NOMO-1 treated with DMSO at 0.1 percent for 48 hours (cell line): ENCODE measurements around the gene NPHS1.

ENCODE experiments used
- DNase-seq: peaks from one replicate; lab custom pipeline; 2025; ENCODE audit not compliant: unreplicated experiment; lab: John Stamatoyannopoulos, UW

Gene NPHS1

DNA sequence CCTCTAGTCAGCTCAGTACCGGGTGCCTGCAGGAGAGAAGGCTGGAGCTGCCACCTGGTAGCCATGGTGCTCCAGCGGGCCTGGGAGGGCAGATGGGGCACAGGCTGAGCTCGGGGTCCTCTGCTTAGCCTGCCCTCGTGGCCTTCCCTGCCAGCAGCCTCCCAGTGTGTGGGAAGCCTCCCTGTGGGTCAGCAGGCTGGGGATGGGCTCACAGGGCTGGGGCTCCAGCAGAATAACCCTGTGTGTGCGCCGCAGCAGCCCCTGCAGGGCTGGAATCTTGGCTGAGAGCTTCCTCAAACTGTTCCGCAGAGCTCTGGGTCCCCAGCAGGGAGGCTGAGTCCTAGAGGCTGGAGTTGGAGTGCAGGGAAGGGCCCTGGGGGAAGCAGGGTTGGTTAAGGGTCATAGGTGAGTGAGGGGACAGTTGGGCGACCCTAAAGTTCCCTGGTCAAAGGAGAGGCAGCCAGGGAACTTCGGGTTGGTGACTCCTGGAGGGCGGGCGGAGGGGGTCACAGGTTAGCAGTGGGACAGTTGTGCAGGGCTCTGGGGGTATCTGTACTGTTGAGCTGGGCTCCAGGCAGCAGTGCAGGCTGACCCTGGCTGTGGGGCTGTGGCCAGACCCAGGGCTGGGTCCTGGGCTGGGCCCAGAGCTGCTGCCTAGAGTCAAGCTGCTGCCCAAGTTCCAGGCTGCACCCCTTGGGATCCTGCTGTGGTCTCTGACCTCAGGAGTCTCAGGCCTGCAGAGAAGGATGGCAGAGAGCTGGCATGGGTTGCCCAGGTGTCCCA, 62.9 kb downstream of the NPHS1 start:
- no peak for DNase-seq

DNA sequence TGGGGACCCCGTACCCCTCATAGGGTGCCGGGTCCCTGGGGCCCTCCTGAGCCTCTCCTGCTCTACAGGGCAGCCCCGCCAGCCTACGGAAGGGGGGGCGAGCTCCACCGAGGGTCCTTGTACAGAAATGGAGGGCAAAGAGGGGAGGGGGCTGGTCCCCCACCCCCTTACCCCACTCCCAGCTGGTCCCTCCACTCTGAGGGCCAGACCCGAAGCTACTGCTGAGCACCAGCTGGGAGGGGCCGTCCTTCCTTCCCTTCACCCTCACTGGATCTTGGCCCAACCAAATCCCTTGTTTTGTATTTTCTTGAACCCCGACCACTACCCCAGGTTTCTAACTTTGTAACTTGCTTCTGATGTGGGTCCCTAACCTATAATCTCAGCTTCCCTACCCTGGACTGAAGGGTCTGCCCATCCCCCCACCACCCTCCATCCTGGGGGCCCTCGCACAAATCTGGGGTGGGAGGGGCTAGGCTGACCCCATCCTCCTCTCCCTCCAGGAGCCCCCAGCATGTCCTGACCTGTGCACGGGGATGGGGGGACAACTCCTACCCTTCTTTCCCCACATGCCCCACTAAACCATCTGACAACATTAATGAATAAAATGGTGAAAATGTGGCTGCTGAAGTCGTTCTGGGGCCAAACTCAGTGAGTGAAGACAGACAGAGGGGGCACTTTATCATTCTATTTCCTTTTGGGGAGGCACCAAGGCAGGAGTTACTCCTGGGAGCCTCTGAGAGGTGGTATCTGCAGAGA, 63.9 kb downstream of the NPHS1 start:
- no peak for DNase-seq

DNA sequence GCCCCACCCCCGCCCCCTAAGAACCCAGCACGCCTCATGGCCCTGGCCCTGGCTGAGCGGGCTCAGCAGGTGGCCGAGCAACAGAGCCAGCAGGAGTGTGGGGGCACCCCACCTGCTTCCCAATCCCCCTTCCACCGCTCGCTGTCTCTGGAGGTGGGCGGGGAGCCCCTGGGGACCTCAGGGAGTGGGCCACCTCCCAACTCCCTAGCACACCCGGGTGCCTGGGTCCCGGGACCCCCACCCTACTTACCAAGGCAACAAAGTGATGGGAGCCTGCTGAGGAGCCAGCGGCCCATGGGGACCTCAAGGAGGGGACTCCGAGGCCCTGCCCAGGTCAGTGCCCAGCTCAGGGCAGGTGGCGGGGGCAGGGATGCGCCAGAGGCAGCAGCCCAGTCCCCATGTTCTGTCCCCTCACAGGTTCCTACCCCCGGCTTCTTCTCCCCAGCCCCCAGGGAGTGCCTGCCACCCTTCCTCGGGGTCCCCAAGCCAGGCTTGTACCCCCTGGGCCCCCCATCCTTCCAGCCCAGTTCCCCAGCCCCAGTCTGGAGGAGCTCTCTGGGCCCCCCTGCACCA, 65.0 kb downstream of the NPHS1 start:
- no peak for DNase-seq

DNA sequence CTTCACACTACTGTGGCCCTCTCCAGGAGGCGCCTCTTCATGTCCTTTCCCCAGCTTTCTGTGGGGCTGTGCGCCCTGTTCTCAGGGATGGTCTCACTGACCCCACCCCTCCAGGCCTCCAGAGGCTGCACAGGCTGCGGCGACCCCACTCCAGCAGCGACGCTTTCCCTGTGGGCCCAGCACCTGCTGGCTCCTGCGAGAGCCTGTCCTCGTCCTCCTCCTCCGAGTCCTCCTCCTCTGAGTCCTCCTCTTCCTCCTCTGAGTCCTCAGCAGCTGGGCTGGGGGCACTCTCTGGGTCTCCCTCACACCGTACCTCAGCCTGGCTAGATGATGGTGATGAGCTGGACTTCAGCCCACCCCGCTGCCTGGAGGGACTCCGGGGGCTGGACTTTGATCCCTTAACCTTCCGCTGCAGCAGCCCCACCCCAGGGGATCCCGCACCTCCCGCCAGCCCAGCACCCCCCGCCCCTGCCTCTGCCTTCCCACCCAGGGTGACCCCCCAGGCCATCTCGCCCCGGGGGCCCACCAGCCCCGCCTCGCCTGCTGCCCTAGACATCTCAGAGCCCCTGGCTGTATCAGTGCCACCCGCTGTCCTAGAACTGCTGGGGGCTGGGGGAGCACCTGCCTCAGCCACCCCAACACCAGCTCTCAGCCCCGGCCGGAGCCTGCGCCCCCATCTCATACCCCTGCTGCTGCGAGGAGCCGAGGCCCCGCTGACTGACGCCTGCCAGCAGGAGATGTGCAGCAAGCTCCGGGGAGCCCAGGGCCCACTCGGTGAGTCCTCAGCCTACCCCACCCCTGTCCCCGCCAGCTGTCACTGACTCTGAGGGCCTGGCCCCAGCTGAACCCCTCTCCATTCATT, 65.8 kb downstream of the NPHS1 start:
- DNase-seq = no peak

DNA sequence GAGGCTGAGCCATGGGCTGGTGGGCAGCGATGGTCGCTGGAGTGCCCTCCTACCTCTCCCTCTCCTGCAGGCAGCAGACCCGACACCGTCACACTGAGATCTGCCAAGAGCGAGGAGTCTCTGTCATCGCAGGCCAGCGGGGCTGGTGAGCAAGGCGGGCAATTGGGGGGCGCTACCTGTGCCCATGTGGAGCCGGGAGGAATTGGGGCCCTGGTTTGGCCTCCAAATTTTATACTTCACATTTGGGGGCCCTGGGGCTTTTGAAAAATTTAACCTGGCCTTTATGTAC, 67.0 kb downstream of the NPHS1 start:
- DNase-seq = no peak

DNA sequence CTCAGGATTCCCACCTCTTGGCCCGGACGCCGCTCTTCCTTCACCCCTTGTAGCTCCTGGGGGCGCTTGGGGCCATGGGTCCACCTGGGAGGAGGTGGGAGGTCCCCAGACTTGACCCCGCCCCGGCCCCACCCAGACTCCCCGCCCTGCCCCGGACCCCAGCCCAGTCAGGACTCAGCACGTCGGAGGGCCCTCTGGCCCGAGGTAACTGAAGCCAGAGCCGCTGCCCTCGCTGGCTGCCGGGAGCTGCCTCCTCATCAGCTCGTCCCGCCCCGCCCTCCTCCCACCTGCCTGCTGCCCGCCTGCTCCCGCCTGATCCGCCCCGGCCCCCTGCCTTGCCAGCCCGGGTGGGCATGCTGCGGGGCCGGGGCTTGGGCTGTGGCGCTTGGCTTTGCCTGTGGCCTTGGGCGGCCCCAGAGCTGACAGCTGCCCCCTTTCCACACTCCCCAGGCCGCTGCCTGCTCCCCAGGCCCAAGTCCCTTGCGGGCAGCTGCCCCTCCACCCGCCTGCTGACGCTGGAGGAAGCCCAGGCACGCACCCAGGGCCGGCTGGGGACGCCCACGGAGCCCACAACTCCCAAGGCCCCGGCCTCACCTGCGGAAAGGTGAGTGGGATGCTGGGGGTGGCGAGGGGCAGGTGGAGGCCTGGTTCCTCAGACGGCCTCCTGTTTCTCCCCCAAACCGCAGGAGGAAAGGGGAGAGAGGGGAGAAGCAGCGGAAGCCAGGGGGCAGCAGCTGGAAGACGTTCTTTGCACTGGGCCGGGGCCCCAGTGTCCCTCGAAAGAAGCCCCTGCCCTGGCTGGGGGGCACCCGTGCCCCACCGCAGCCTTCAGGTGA, 67.6 kb downstream of the NPHS1 start:
- no peak for DNase-seq

DNA sequence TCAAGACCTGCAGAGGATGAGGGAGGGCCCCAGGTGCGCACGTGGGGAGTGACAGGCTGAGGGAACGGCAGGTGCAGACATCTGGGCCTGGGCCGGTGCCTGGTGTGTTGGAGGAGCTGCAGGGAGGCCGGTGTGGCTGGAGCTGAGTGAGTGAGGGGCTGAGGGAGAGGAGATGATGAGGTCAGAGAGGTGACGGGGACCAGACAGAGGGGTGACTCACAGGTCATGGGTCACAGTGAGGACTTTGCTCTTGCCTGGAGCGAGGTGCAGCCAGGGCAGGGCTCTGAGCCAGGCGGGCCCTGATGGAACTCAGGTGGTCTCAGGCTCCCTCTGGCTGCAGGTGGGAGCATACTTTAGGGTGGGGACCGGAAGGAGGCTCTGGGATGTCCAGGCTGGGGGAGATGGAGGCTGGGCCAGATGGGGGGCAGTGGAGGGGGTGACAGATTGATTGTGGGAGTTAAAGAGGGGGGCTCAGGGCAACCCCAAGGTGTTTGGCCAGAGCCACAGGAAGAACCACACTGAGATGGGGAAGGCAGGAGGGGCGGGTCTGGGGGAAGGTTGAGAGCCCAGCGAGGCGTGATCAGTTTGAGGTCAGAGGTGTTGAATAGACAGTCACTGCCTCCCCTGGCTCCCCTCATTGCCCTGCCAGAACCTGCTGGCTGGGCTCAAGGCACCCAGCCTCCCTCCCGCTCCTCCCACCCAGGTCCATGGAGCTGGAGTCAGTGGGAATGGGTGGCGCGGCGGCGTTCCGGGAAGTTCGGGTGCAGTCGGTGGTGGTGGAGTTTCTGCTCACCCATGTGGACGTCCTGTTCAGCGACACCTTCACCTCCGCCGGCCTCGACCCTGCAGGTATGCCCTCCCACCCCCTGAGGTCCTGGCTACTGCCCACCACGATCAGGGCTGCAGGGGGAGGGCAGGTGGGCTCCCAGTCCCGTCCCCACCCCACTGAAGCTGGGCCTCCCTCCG, 68.6 kb downstream of the NPHS1 start:
- no peak for DNase-seq

DNA sequence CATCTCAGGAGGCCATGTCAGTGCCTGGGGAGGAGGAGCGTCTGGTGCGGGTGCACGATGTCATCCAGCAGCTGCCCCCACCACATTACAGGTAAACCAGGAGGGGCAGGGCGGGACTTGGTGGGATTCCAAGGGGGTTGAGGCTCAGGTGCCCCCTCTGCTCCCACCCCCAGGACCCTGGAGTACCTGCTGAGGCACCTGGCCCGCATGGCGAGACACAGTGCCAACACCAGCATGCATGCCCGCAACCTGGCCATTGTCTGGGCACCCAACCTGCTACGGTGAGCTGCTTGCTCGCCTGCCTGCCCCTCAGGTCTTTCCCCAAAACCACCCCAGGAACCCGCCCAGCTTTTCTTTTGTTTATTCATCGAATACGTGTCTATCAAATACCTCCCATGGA, 69.7 kb downstream of the NPHS1 start:
- no peak for DNase-seq

DNA sequence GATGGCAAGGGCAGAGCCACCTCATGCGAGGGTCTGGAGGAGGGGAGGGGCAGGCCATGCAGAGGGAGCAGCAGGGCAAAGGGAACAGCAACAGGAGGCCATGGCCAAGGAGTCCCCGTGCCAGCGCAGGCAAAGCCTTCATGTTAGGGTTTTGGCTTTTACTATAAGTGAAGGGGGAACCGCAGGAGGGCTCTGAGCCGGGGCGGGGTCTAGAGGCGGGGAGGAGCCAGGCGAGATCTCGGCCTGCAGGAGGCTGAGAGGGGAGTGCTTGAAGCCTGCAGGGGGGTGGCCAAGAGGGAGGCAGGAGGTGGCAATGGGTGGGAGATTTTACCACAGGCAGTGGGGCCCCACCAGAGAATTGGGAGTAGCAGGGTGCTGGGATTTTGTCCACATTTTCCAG, 70.7 kb downstream of the NPHS1 start:
- DNase-seq = no peak

DNA sequence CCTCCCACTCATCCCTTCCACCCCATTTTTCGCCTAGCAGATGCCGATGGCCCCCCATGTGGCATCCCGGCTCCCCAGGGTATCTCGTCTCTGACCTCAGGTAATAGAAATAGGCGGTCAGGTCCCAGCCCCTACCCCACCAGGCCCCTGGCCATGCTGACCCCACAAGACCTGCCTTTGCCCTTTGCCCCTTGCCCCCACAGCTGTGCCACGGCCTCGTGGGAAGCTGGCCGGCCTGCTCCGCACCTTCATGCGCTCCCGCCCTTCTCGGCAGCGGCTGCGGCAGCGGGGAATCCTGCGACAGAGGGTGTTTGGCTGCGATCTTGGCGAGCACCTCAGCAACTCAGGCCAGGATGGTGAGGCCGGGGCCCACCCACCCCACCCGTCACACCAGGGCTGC, 71.6 kb downstream of the NPHS1 start:
- DNase-seq = no peak

DNA sequence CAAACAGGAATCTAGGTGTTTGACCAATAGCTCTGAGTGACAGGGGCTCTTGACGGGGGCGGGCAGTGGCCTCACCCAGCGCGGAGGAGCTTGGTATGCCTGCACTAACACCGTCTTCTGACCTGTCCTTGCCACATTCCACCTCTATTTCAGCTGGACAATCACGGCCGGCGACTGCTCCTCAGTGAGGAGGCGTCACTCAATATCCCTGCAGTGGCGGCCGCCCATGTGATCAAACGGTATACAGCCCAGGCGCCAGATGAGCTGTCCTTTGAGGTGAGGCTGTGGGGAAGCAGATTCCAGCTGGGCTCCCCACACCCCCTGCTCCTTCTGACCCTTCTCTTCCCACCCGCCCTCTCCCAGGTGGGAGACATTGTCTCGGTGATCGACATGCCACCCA, 72.2 kb downstream of the NPHS1 start:
- no peak for DNase-seq

DNA sequence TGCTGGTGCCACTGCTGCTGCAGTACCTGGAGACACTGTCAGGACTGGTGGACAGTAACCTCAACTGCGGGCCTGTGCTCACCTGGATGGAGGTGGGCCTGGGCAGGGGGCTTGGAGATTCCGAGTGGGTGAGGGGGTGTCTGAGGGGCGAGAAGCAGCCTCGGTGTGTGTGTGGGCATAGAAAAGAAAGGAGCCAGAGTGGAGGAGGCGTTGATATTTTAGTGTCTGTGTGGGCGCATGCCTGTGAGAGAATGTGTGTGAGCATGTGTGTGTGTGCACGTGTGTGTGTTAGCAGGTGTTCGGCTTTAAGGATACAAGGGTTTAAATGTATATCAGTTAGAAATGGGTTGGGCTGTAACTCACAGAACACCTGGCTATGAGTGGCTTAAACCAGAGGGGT, 73.3 kb downstream of the NPHS1 start:
- no peak for DNase-seq

DNA sequence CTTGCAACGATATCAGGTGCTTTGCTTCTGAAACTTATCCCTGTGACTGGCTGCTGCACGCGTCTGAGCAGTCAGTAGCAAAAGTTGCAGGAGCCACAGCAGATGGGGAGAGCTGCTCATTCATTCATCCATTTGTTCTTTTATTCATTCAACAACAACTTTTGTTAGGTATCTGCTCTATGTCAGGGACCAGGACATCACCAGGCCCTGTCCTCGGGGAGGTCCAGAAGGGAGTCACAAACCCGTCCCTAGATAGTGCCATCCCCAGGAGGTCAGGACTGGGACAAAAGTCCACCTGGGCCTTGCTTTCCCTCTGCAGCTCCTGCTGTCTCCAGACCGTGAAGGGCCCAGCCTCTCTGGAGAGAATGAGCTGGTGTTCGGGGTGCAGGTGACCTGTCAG, 74.3 kb downstream of the NPHS1 start:
- DNase-seq = no peak

DNA sequence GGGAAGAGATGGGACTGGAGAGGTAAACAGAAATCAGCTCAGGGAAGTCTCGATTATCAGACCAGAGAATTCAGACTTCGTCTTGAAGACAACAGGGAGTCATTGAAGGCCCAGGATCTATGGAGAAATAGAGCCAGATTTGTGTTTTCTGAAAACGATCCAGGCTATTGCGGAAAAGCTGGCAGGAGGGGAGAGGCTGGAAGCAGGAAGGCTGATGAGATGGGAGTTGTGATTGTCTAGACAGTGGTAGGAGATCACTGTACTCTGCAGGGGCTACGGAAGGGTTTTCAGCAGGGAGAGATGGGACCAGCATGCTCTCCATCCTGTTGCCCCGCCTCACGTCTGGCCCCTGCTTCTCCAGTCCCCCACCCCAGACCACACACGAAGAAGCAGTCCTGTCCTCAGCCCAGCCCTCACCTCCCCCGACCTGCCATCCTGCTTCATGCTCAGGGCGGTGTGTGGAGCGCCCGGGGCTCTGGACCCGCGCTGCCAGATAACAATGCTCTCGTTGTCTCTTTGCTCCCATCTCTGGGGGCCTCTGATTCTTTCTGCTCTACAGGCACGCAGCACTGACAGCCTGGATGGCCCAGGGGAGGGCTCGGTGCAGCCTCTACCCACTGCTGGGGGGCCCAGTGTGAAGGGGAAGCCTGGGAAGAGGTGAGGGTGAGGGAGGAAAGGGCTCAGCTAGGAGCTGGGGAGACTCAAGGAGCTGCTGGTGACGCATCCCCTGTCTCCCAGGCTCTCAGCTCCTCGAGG, 75.0 kb downstream of the NPHS1 start:
- no peak for DNase-seq

DNA sequence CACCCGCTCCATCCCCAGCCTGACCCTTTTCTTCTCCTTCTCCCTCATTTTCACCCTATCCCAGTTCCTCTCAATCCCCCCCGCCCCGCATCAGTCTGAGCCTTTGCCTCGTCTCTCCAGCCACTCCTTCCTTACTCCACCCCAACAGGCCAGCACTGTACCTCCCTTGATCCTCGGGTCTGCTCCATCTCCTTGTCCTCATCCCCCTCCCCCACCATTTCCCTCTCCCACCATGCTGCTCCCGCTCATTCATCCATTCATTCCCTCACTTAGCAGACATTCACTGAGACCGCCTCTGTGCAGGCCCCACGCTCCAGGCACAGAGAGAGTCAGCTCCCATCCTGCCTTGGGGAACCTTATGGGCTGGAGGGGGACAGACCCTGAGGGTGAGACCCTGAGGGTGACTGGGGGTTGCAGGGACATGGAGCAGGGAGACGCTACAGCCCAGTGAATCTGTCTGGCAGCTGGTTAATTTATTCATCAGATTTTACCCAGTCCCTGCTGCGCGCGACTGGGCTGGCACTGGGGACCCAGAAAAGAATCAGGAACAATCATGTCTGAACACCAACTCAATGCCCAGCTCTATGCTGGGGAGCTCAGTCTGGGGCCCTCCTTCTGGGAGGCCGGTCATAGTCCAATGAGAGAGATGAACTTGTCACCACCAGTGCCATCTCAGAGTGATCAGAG, 76.1 kb downstream of the NPHS1 start:
- DNase-seq = no peak
